B cell (primary cell): Measurements from ENCODE around the gene APLP2.

Experiments
- CTCF ChIP-seq: fragments of 200-600 bp; IDR thresholded peaks from one replicate; pipeline ENCODE4 v1.8.0; 2022; ENCODE audit warnings: antibody characterized with exemption, mild to moderate bottlenecking
- EZH2 ChIP-seq: IDR thresholded peaks from 2 replicates; pipeline ENCODE4 v1.6.1; 2012; ENCODE audit warnings: borderline replicate concordance, low read depth, mild to moderate bottlenecking, moderate library complexity, low read length; ENCODE audit not compliant: insufficient read depth, poor library complexity, severe bottlenecking

- TF ChIP-seq EZH2 (no peak), CTCF (no peak)
These were observed 8.0 kb downstream of the APLP2 start for GRCh38 chr11:130077671-130078070.
